ENCODE measurements around the gene REPIN1. TPM values are rescaled to one million over a fixed set of nuclear protein-coding genes. Genes with fewer than 3 reads are reported as not detected.

Gene REPIN1
- total and polyA plus RNA-seq, 4 donors, result 17.1 to 118 (median 55.1) TPM

- no peak for DNase-seq (ENCODE audit: low spot score)
- no peaks in the 10 kb centered on the region for H3K27me3 ChIP-seq (ENCODE audit: control insufficient read depth in 4 of 4, insufficient read depth in 4 of 4, low read length in 3 of 4)
- TF ChIP-seq RAD21 (IDR thresholded peaks at IDR 0.05), result no peak
- TF ChIP-seq EGR1 (IDR thresholded peaks at IDR 0.05; ENCODE audit: low read depth in 2 of 2), result no peak
- no peak for TF ChIP-seq GABPA (IDR thresholded peaks at IDR 0.05 in 1 of 2, conservative IDR thresholded peaks at IDR 0.05 in 1 of 2)
- no peak for TF ChIP-seq YY1 (IDR thresholded peaks at IDR 0.05)
- no peak for TF ChIP-seq FOXA2 (IDR thresholded peaks at IDR 0.05)
- TF ChIP-seq HNF4G (IDR thresholded peaks at IDR 0.05), result no peak
- no peak for TF ChIP-seq NR2F2 (IDR thresholded peaks at IDR 0.05)
- no peak for TF ChIP-seq ATF3 (IDR thresholded peaks at IDR 0.05)
- no peak for TF ChIP-seq FOXA1 (IDR thresholded peaks at IDR 0.05)
- no peak for TF ChIP-seq JUND (IDR thresholded peaks at IDR 0.05)
- TF ChIP-seq ZBTB33 (IDR thresholded peaks at IDR 0.05), result no peak
- TF ChIP-seq MAX (IDR thresholded peaks at IDR 0.05), result no peak
- no peak for TF ChIP-seq REST (IDR thresholded peaks at IDR 0.05)
- no peak for TF ChIP-seq CTCF (IDR thresholded peaks at IDR 0.05; ENCODE audit: low read depth, low read length, missing input control)
- no peak for TF ChIP-seq RXRA (IDR thresholded peaks at IDR 0.05)
- no peak for TF ChIP-seq SP1 (IDR thresholded peaks at IDR 0.05)
- no peak for TF ChIP-seq HNF4A (conservative IDR thresholded peaks at IDR 0.05)
- no peak for TF ChIP-seq TAF1 (conservative IDR thresholded peaks at IDR 0.05)
- H3K4me3 ChIP-seq (ENCODE audit: low read depth in 1 of 3, low read length in 3 of 3), result no peak overlapping the region
- peaks cover 0 to under 1% (median 0%) of the 10 kb centered on the region in 4 donors for H3K4me1 ChIP-seq (ENCODE audit: control insufficient read depth in 4 of 4, insufficient read depth in 4 of 4, low read length in 3 of 4)
- H3K27ac ChIP-seq (ENCODE audit: low read depth in 1 of 2, low read length in 2 of 2), result no peak overlapping the region
- WGBS, result 92% methylated on average over 18 of the region's 18 CpGs
- no peaks in the 10 kb centered on the region for H3K9me3 ChIP-seq (ENCODE audit: control insufficient read depth in 4 of 4, low read length in 3 of 4)
- no peak overlapping the region for H3K9ac ChIP-seq (ENCODE audit: low read depth in 1 of 2, low read length in 2 of 2)
- no peaks in the 10 kb centered on the region for H3K36me3 ChIP-seq (ENCODE audit: control insufficient read depth in 4 of 4, insufficient read depth in 3 of 4, low read depth in 1 of 4, low read length in 3 of 4)
Measured at GRCh38 chr7:150361807-150362621, 6.6 kb upstream of the REPIN1 start.
